RWPE2 (cell line): Measurements from ENCODE around the gene FAM13C.
"Not testable (repeated sequence)": the region's sequence is repeated elsewhere in the genome, so short reads cannot be mapped to it uniquely, and the experiment has no call there.

Experiments used
- ATAC-seq: fragments of 200-7000 bp; cut with Tn5 transposase; 3 replicates; pipeline ENCODE4 v1.9.1; 2021; ENCODE audit warnings: low read depth
- DNase-seq: peaks from one replicate; pipeline ENCODE4 v3.0.0-alpha.2; 2020; ENCODE audit warnings: low spot score
- H3K27ac ChIP-seq: fragments of 450-650 bp; 2 replicates; pipeline ENCODE4 v1.5.1; 2017; ENCODE audit warnings: mild to moderate bottlenecking; ENCODE audit not compliant: poor library complexity, severe bottlenecking
- H3K27me3 ChIP-seq: fragments of 250-450 bp; sonication (Bioruptor Pico); 2 replicates; pipeline ENCODE4 v1.5.1; 2021; ENCODE audit warnings: mild to moderate bottlenecking, moderate library complexity; ENCODE audit not compliant: insufficient read depth, poor library complexity, severe bottlenecking
- H3K36me3 ChIP-seq: fragments of 250-450 bp; sonication (Bioruptor Pico); 2 replicates; pipeline ENCODE4 v1.5.1; 2020; ENCODE audit warnings: low read depth, mild to moderate bottlenecking, moderate library complexity
- H3K4me1 ChIP-seq: fragments of 250-450 bp; sonication (Bioruptor Pico); 2 replicates; pipeline ENCODE4 v1.5.1; 2021; ENCODE audit warnings: mild to moderate bottlenecking, moderate library complexity; ENCODE audit not compliant: insufficient read depth, poor library complexity, severe bottlenecking
- H3K4me3 ChIP-seq: fragments of 250-450 bp; sonication (Bioruptor Pico); 2 replicates; pipeline ENCODE4 v1.5.1; 2021; ENCODE audit warnings: mild to moderate bottlenecking, moderate library complexity; ENCODE audit not compliant: severe bottlenecking
- H3K9me3 ChIP-seq: fragments of 250-450 bp; sonication (Bioruptor Pico); 2 replicates; pipeline ENCODE4 v1.5.1; 2021; ENCODE audit warnings: mild to moderate bottlenecking, moderate library complexity; ENCODE audit not compliant: severe bottlenecking
- CTCF ChIP-seq: fragments of 450-650 bp; IDR thresholded peaks from one replicate; pipeline ENCODE4 v1.5.1; 2017; ENCODE audit warnings: mild to moderate bottlenecking, moderate library complexity; ENCODE audit not compliant: poor library complexity, severe bottlenecking

FAM13C gene

GRCh38 chr10:59227136-59227673 lies 135.1 kb downstream of the FAM13C start:
- TF ChIP-seq CTCF = peak; percentile 14
- no peak overlapping the region for H3K27ac ChIP-seq
- H3K9me3 ChIP-seq = no peaks in the 10 kb centered on the region
- H3K4me3 ChIP-seq = no peak overlapping the region
- H3K36me3 ChIP-seq = no peaks in the 10 kb centered on the region
- no peaks in the 10 kb centered on the region for H3K27me3 ChIP-seq
- no peak for ATAC-seq
- no peak for DNase-seq
- H3K4me1 ChIP-seq = no peaks in the 10 kb centered on the region

- Histone ChIP-seq H3K27me3 (no peaks in the 10 kb centered on the region), H3K9me3 (no peaks in the 10 kb centered on the region), H3K36me3 (no peaks in the 10 kb centered on the region), H3K4me1 (no peaks in the 10 kb centered on the region), H3K4me3 (no peak overlapping the region), H3K27ac (no peak overlapping the region)
- TF ChIP-seq CTCF = no peak
- ATAC-seq (no peak), DNase-seq (no peak)
Observed at GRCh38 chr10:59225211-59225610, 137.1 kb downstream of the FAM13C start.

GRCh38 chr10:59223597-59223996 lies 138.8 kb downstream of the FAM13C start:
- not testable (repeated sequence) for H3K36me3 ChIP-seq, H3K4me3 ChIP-seq, DNase-seq, H3K27me3 ChIP-seq, H3K27ac ChIP-seq, H3K4me1 ChIP-seq, H3K9me3 ChIP-seq, ATAC-seq

GRCh38 chr10:59222788-59223187 lies 139.6 kb downstream of the FAM13C start:
- Histone ChIP-seq H3K4me3 (no peak overlapping the region), H3K4me1 (no peaks in the 10 kb centered on the region), H3K27me3 (no peaks in the 10 kb centered on the region), H3K9me3 (no peaks in the 10 kb centered on the region), H3K27ac (no peak overlapping the region), H3K36me3 (no peaks in the 10 kb centered on the region)
- ATAC-seq (no peak), DNase-seq (no peak)
- TF ChIP-seq CTCF = no peak

- DNase-seq (no peak), ATAC-seq (no peak)
- TF ChIP-seq CTCF = no peak
- Histone ChIP-seq H3K27me3 (no peaks in the 10 kb centered on the region), H3K4me3 (no peak overlapping the region), H3K4me1 (no peaks in the 10 kb centered on the region), H3K27ac (no peak overlapping the region), H3K9me3 (no peaks in the 10 kb centered on the region), H3K36me3 (no peaks in the 10 kb centered on the region)
Observed at GRCh38 chr10:59216178-59216869, 146.0 kb downstream of the FAM13C start.
